ENCODE results near the gene KIF5C. TPM values are rescaled to one million over a fixed set of nuclear protein-coding genes. Genes with fewer than 3 reads are reported as not detected.

The KIF5C gene
- total RNA-seq, 4 donors from 2014 or later: 0.51 to 2.8 (median 2.0) TPM

DNA sequence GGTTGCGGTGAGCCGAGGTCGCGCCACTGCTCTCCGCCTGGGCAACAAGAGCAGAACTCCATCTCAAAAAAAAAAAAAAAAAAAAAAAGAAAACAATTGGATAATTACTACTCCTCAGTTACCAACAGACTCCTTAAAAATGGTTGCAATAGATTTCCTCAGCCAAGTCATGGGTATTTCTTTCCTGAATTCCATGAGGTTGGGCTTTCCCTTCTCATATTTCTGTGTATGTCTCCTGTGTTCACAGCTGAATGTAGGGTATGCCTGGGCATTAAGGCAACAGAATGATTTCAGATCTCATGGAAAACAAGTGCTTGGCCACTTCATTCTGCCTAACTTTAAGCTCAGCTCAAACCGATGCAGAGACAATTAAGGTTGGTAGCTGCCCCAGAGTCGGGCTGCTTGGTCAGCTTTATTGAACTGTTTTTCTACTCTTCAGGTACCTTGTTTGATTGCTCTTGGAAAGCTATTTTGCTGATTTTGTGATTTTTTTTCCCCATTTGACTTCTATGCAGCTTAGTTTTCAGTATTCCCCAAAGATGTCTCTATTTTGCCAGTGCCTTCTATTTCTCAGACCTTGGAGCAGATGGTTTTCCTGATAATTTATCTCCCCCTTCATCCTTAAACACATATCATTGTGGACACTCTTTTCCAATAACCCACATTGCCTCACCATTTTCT is 24.8 kb downstream of the KIF5C start:
- no peaks in the 10 kb centered on the region for H3K36me3 ChIP-seq
- in situ Hi-C loops (cut with MboI; ENCODE audit: low sequenced_read_pairs in 4 of 4): no loop called here
- no peak overlapping the region for H3K4me3 ChIP-seq
- intact Hi-C loops (cut with DNase I; ENCODE audit: low total_unique reads): no loop called here
- ATAC-seq (no peak), DNase-seq (no peak)
- H3K4me1 ChIP-seq: no peaks in the 10 kb centered on the region
- H3K27me3 ChIP-seq: peaks cover 0 to 3% (median 0%) of the 10 kb centered on the region in 3 donors
- no peak overlapping the region for H3K27ac ChIP-seq
- H3K9me3 ChIP-seq: no peaks in the 10 kb centered on the region
- no peak for TF ChIP-seq POLR2A (IDR thresholded peaks at IDR 0.05)
- TF ChIP-seq, protein P1, sequence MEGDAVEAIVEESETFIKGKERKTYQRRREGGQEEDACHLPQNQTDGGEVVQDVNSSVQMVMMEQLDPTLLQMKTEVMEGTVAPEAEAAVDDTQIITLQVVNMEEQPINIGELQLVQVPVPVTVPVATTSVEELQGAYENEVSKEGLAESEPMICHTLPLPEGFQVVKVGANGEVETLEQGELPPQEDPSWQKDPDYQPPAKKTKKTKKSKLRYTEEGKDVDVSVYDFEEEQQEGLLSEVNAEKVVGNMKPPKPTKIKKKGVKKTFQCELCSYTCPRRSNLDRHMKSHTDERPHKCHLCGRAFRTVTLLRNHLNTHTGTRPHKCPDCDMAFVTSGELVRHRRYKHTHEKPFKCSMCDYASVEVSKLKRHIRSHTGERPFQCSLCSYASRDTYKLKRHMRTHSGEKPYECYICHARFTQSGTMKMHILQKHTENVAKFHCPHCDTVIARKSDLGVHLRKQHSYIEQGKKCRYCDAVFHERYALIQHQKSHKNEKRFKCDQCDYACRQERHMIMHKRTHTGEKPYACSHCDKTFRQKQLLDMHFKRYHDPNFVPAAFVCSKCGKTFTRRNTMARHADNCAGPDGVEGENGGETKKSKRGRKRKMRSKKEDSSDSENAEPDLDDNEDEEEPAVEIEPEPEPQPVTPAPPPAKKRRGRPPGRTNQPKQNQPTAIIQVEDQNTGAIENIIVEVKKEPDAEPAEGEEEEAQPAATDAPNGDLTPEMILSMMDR (IDR thresholded peaks at IDR 0.05 in 4 of 5, conservative IDR thresholded peaks at IDR 0.05 in 1 of 5): no peak

DNA sequence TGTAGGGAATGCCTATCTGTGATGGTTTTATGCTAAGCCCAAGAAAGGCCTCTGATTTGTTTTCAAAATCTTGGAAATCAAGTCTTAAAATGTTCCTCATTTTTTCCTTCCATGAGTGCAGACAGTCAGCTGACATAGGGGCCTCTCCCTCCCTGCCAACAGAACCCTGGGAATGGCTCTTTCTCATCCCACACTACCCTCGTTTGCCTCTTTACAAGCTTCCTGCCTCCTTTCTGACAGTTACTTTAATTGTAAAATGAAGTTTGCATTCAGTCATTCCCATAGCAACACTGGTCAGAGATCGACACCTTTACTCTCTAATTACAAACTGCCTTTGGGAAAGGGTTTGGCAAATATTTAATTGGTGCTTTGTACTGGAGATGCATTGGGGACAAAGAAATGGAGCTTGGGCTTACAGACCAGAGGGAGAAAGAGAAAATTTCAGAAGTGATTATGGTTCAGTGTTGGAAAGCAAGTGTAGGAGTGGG is 25.4 kb downstream of the KIF5C start:
- H3K36me3 ChIP-seq: no peaks in the 10 kb centered on the region
- intact Hi-C loops (cut with DNase I; ENCODE audit: low total_unique reads) (no loop called here), in situ Hi-C loops (cut with MboI; ENCODE audit: low sequenced_read_pairs in 4 of 4) (no loop called here)
- TF ChIP-seq, protein P1 (IDR thresholded peaks at IDR 0.05 in 4 of 5, conservative IDR thresholded peaks at IDR 0.05 in 1 of 5): no peak
- TF ChIP-seq POLR2A (IDR thresholded peaks at IDR 0.05): no peak
- H3K4me3 ChIP-seq: no peak overlapping the region
- H3K27ac ChIP-seq: no peak overlapping the region
- H3K9me3 ChIP-seq: no peaks in the 10 kb centered on the region
- no peaks in the 10 kb centered on the region for H3K4me1 ChIP-seq
- H3K27me3 ChIP-seq: peaks cover 0 to 3% (median 0%) of the 10 kb centered on the region in 3 donors
- ATAC-seq (no peak), DNase-seq (no peak)

DNA sequence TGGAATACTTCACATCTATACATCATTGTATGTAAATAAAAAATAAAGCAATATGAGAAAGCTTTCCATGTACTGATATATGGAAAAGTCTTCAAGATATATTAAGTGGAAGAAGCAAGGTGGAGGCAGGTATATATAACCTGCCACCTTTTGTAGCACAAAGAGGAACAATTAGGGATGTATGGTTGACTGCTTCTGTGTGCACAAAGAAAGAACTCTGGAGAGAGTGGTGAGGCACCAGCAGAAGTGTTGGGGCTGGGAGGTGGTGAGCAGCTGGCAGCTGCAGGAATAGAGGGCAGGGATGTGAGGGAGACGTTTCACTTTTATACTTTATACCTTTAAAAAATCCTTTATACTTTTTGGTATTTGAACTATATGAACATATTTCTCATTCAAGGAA is 26.1 kb downstream of the KIF5C start:
- no peaks in the 10 kb centered on the region for H3K9me3 ChIP-seq
- H3K4me3 ChIP-seq: no peak overlapping the region
- H3K36me3 ChIP-seq: no peaks in the 10 kb centered on the region
- H3K27me3 ChIP-seq: peaks cover 0 to 3% (median 0%) of the 10 kb centered on the region in 3 donors
- no peak overlapping the region for H3K27ac ChIP-seq
- DNase-seq (no peak), ATAC-seq (no peak)
- intact Hi-C loops (cut with DNase I; ENCODE audit: low total_unique reads) (no loop called here), in situ Hi-C loops (cut with MboI; ENCODE audit: low sequenced_read_pairs in 4 of 4) (no loop called here)
- no peaks in the 10 kb centered on the region for H3K4me1 ChIP-seq
- TF ChIP-seq, protein P1 (IDR thresholded peaks at IDR 0.05 in 4 of 5, conservative IDR thresholded peaks at IDR 0.05 in 1 of 5): no peak
- TF ChIP-seq POLR2A (IDR thresholded peaks at IDR 0.05): no peak

DNA sequence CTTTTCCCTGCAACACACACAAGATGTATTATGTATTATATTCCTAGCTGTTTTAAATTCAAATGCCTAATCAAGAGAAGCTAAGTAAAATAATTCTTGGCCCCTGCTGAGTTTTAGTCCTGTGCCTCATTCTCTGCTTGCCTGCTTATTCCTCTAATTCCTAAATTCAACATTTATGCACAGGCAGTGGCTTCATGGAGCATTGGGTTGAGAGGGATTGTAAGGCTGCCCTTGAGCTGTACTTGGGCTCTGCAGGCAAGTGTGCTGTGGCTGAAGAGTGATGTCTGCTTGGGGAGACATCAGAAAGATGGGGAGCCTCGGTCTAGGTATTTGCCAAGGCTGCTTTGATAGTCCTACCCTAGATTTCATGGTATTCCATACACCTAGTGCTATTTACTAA is 27.8 kb downstream of the KIF5C start:
- no peak for ATAC-seq

More for the DNA sequence above, 27.8 kb downstream of the KIF5C start:
- Histone ChIP-seq H3K4me1 (no peaks in the 10 kb centered on the region), H3K9me3 (no peaks in the 10 kb centered on the region), H3K27ac (no peak overlapping the region), H3K4me3 (no peak overlapping the region), H3K27me3 (peaks cover 0 to 3% (median 0%) of the 10 kb centered on the region in 3 donors), H3K36me3 (no peaks in the 10 kb centered on the region)
- no peak for TF ChIP-seq POLR2A (IDR thresholded peaks at IDR 0.05)
- TF ChIP-seq, protein P1 (IDR thresholded peaks at IDR 0.05 in 4 of 5, conservative IDR thresholded peaks at IDR 0.05 in 1 of 5): no peak
- in situ Hi-C loops (cut with MboI; ENCODE audit: low sequenced_read_pairs in 4 of 4) (no loop called here), intact Hi-C loops (cut with DNase I; ENCODE audit: low total_unique reads) (no loop called here)
- no peak for DNase-seq

Data from gastrocnemius medialis (tissue), 4 donors.